22Rv1 (cell line): Measurements from ENCODE around the gene KIRREL3.

Source experiments
- CTCF ChIP-seq: fragments of 450-650 bp; IDR thresholded peaks from 2 replicates; pipeline ENCODE4 v1.5.1; 2017; ENCODE audit warnings: mild to moderate bottlenecking
- ZFX ChIP-seq: fragments of 450-650 bp; IDR thresholded peaks from 2 replicates; pipeline ENCODE4 v1.6.1; 2017; ENCODE audit warnings: antibody characterized with exemption, borderline replicate concordance

GRCh38 chr11:126765196-126765595, 235.4 kb downstream of the KIRREL3 start:
- TF ChIP-seq CTCF = no peak
- no peak for TF ChIP-seq ZFX
